NB4 (cell line): ENCODE results near the gene PTPN23.

Experiments
- DNase-seq: peaks from one replicate; pipeline ENCODE4 v3.0.0; 2010; ENCODE audit warnings: low read depth
- H3K4me3 ChIP-seq: one replicate; pipeline ENCODE4 v1.5.1; 2011; ENCODE audit warnings: mild to moderate bottlenecking, low read depth, low read length, moderate library complexity
- CTCF ChIP-seq: IDR thresholded peaks from one replicate; pipeline ENCODE4 v1.5.1; 2012; ENCODE audit warnings: low read depth, low read length
- MAX ChIP-seq: IDR thresholded peaks from 2 replicates; pipeline ENCODE4 v1.6.1; 2011; ENCODE audit warnings: low read depth, low read length
- MYC ChIP-seq: IDR thresholded peaks from 2 replicates; pipeline ENCODE4 v1.6.1; 2011; ENCODE audit warnings: low read depth, low read length
- POLR2A ChIP-seq: IDR thresholded peaks from 2 replicates; pipeline ENCODE4 v1.6.1; 2011; ENCODE audit warnings: mild to moderate bottlenecking; ENCODE audit not compliant: insufficient read length; ENCODE audit errors: extremely low read depth

The PTPN23 gene

DNA sequence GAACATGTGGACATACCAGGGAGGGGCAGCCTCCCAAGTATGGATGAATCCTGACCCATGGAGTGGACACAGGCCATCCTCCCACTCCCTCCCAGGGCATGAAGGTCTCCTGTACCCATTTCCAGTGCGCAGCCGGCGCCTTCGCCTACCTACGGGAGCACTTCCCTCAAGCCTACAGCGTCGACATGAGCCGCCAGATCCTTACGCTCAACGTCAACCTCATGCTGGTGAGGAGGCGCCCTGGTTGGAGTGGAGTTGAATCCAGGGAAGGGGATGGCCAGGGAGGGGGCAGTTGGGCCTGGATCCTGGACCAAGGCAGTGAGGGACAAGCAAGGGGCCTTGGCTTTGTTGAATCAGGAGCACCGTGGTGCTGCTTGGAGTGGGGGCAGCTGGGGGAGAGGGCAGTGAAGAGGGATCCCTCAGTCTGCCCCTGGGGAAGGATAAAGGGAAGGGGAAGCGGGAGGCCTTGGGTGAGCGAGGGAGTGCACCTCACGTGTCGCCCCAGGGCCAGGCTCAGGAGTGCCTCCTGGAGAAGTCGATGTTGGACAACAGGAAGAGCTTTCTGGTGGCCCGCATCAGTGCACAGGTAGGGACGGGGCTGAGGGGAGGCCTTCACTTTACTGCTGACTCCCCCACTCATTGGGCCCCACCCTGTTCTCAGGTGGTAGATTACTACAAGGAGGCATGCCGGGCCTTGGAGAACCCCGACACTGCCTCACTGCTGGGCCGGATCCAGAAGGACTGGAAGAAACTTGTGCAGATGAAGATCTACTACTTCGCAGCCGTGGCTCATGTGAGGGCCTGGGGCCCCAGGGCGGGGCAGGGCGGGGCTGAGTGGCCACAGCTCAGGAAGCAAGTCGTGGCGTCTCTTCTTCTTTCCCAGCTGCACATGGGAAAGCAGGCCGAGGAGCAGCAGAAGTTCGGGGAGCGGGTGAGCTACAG, 25.3 kb downstream of the PTPN23 start:
- DNase-seq, result no peak
- no peak overlapping the region for H3K4me3 ChIP-seq
- no peak for TF ChIP-seq MAX
- no peak for TF ChIP-seq MYC
- no peak for TF ChIP-seq CTCF
- no peak for TF ChIP-seq POLR2A

- no peak overlapping the region for H3K4me3 ChIP-seq
- TF ChIP-seq MYC (no peak), CTCF (peak; percentile 25)
- DNase-seq, result peak; percentile 54
These were observed 25.9 kb downstream of the PTPN23 start for GRCh38 chr3:47406762-47407149.

GRCh38 chr3:47407237-47407636, 26.4 kb downstream of the PTPN23 start:
- H3K4me3 ChIP-seq, result no peak overlapping the region
- no peak for DNase-seq
- TF ChIP-seq MAX (no peak), MYC (no peak), CTCF (no peak), POLR2A (no peak)

DNA sequence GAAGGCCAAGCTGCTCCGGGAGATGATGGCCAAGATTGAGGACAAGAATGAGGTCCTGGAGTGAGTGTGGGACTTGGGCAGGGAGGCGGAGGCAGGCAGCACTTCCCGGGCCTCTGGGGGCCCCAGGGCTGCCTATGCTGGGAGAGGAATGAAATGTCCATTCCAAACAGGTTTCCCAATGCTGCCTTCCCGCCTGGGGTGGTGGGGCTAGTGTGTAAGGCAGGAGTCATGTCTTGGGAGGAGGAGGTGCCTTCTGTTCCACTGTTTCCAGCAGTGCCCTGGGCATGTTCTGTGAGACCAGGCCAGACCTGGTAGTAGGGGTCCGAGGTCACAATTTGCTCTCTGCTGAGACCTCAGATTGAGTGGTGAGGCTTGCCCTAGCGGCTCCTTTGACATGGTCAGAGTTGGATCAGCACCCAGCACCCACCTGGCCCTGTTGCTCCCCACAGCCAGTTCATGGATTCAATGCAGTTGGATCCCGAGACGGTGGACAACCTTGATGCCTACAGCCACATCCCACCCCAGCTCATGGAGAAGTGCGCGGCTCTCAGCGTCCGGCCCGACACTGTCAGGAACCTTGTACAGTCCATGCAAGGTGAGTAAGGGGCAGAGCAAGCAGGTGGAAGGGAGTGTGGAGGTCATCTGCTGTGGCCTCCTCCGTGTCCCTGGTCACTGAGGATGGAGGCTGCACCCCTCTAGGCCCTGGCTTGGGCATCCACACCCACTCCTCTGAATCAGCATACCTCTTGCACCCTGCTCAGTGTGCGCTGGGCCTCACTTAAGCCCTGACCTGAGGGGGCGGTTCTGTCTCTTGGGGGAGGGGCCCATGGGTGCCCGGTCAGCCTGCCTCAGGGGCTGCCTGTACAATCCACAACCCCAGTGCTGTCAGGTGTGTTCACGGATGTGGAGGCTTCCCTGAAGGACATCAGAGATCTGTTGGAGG, 27.3 kb downstream of the PTPN23 start:
- TF ChIP-seq MAX, result no peak
- TF ChIP-seq POLR2A, result no peak
- no peak for TF ChIP-seq MYC
- no peak for TF ChIP-seq CTCF

GRCh38 chr3:47408839-47409229, 28.0 kb downstream of the PTPN23 start:
- H3K4me3 ChIP-seq, result no peak overlapping the region
- TF ChIP-seq MAX (no peak), CTCF (no peak), POLR2A (no peak), MYC (no peak)
- no peak for DNase-seq

More for the DNA sequence above, 27.3 kb downstream of the PTPN23 start:
- no peak for DNase-seq
- H3K4me3 ChIP-seq, result no peak overlapping the region
